GM23338 (cell line): Measurements from ENCODE around the gene MKX. TPM values are rescaled to one million over a fixed set of nuclear protein-coding genes. Genes with fewer than 3 reads are reported as not detected.

Source experiments
- ATAC-seq: fragments of 200-7000 bp; cut with Tn5 transposase; 3 replicates; pipeline ENCODE4 v1.9.1; 2020
- DNase-seq: peaks from one replicate; pipeline ENCODE4 v3.0.0-alpha.2; 2015; ENCODE audit warnings: low spot score
- H2AFZ ChIP-seq: fragments of 200-600 bp; sonication (generic); 2 replicates; pipeline ENCODE4 v1.8.0; 2016; ENCODE audit warnings: antibody characterized with exemption, mild to moderate bottlenecking, moderate library complexity
- H3F3A ChIP-seq: fragments of 200-600 bp; sonication (generic); replicated peaks from 2 replicates; pipeline ENCODE4 v1.8.0; 2017; ENCODE audit warnings: antibody characterized with exemption, mixed run types, low read depth
- H3K27ac ChIP-seq: fragments of 200-600 bp; sonication (generic); 2 replicates; pipeline ENCODE4 v1.6.1; 2016; ENCODE audit warnings: low read depth
- H3K27me3 ChIP-seq: fragments of 200-600 bp; sonication (generic); 2 replicates; pipeline ENCODE4 v1.8.0; 2016; ENCODE audit warnings: mild to moderate bottlenecking, mixed run types, moderate library complexity; ENCODE audit not compliant: insufficient read depth
- H3K36me3 ChIP-seq: fragments of 200-600 bp; sonication (generic); 2 replicates; pipeline ENCODE4 v1.8.0; 2016; ENCODE audit warnings: mild to moderate bottlenecking; ENCODE audit not compliant: insufficient read depth
- H3K4me1 ChIP-seq: fragments of 200-600 bp; sonication (generic); 2 replicates; pipeline ENCODE4 v1.8.0; 2016; ENCODE audit warnings: mild to moderate bottlenecking, moderate library complexity; ENCODE audit not compliant: insufficient read depth
- H3K4me2 ChIP-seq: fragments of 200-600 bp; sonication (generic); 2 replicates; pipeline ENCODE4 v1.7.1; 2017; ENCODE audit warnings: mixed run types
- H3K4me3 ChIP-seq: fragments of 200-600 bp; sonication (generic); 2 replicates; pipeline ENCODE4 v1.6.1; 2016; ENCODE audit warnings: mixed run types
- H3K79me2 ChIP-seq: fragments of 200-600 bp; sonication (generic); replicated peaks from 2 replicates; pipeline ENCODE4 v1.8.0; 2017; ENCODE audit warnings: mild to moderate bottlenecking; ENCODE audit not compliant: insufficient read depth
- H3K9me2 ChIP-seq: fragments of 200-600 bp; sonication (generic); 2 replicates; pipeline ENCODE4 v1.8.0; 2017; ENCODE audit not compliant: insufficient read depth
- H4K20me1 ChIP-seq: fragments of 200-600 bp; sonication (generic); replicated peaks from 2 replicates; pipeline ENCODE4 v1.8.0; 2017; ENCODE audit warnings: mild to moderate bottlenecking; ENCODE audit not compliant: insufficient read depth
- H3K27ac Mint-ChIP-seq: 2 replicates; pipeline ENCODE4 v1.8.0; 2020; ENCODE audit warnings: inconsistent platforms, mild to moderate bottlenecking, moderate library complexity, mixed read lengths
- H3K27me3 Mint-ChIP-seq: 3 replicates; pipeline ENCODE4 v1.8.0; 2022; ENCODE audit warnings: low read depth, mild to moderate bottlenecking, moderate library complexity, mixed read lengths, inconsistent platforms; ENCODE audit not compliant: insufficient read depth, poor library complexity
- H3K36me3 Mint-ChIP-seq: 3 replicates; pipeline ENCODE4 v1.8.0; 2021; ENCODE audit warnings: low read depth, mild to moderate bottlenecking, inconsistent platforms, moderate library complexity, mixed read lengths
- H3K4me1 Mint-ChIP-seq: 3 replicates; pipeline ENCODE4 v1.8.0; 2020; ENCODE audit warnings: mild to moderate bottlenecking, inconsistent platforms, mixed read lengths
- H3K4me3 Mint-ChIP-seq: 3 replicates; pipeline ENCODE4 v1.8.0; 2021; ENCODE audit warnings: moderate library complexity, mild to moderate bottlenecking, inconsistent platforms, mixed read lengths
- H3K9me3 Mint-ChIP-seq: 3 replicates; pipeline ENCODE4 v1.8.0; 2020; ENCODE audit warnings: moderate library complexity, mild to moderate bottlenecking, inconsistent platforms, mixed read lengths
- CREB1 ChIP-seq: fragments of 250-450 bp; sonication (Bioruptor Pico); IDR thresholded peaks from 2 replicates; pipeline ENCODE4 v1.5.0; 2020; ENCODE audit warnings: low read depth, mild to moderate bottlenecking, moderate library complexity
- POLR2AphosphoS5 ChIP-seq: IDR thresholded peaks from 2 replicates; pipeline ENCODE4 v1.6.1; 2016; ENCODE audit warnings: antibody characterized with exemption, low read depth
- polyA plus RNA-seq: library from polyadenylated mRNA; unstranded; fragments of >200 nt; fragmentation: Nextera tagmentation; extraction: Ambion mirVana; gene quantifications from 2 replicates; pipeline ENCODE4 v1.2.1, GENCODE V29; 2016
- total RNA-seq: library from RNA; depleted of rRNA; stranded (reverse); fragments of >200 nt; shearing (Covaris generic); gene quantifications from 2 replicates; pipeline ENCODE4 v1.2.3, GENCODE V29; 2014
- TF ChIP-seq, protein P1 (sequence below): fragments of 250-450 bp; sonication (Bioruptor Pico); IDR thresholded peaks from 2 replicates; pipeline ENCODE4 v1.5.0; 2020; ENCODE audit warnings: mild to moderate bottlenecking, moderate library complexity
- TF ChIP-seq, protein P2 (sequence below), 2 experiments: fragments of 200-600 bp in 1 of 2; sonication (generic) in 1 of 2; conservative IDR thresholded peaks; 2 replicates each; pipeline versions ENCODE4 v1.5.1 to v1.6.1; 2016 to 2017; ENCODE audit warnings: antibody characterized with exemption in 2 of 2, low read depth in 2 of 2, mild to moderate bottlenecking in 2 of 2, moderate library complexity in 1 of 2

Gene MKX
- total and polyA plus RNA-seq, 2 experiments from 2014 or later: 0.66 to 0.97 TPM

DNA sequence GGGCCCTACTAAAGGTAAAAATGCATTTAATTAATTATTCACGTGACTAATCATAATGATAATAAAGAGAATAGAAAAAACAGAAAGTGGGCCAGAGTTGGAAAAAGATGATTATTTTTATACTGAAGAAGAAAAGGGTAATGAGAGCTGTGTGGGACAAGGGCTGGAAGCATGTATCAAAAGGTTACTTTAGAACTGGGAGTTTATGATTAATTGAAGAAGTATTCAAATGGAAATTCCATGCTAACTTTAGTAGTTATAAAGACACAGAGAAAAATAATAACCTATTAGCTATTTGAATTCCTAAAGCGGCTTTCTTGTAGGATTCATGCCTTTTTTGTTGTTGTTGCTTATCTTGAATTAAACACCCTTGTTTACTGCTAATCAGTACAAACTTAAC, 49.9 kb downstream of the MKX start (continued):
- TF ChIP-seq, protein P1, sequence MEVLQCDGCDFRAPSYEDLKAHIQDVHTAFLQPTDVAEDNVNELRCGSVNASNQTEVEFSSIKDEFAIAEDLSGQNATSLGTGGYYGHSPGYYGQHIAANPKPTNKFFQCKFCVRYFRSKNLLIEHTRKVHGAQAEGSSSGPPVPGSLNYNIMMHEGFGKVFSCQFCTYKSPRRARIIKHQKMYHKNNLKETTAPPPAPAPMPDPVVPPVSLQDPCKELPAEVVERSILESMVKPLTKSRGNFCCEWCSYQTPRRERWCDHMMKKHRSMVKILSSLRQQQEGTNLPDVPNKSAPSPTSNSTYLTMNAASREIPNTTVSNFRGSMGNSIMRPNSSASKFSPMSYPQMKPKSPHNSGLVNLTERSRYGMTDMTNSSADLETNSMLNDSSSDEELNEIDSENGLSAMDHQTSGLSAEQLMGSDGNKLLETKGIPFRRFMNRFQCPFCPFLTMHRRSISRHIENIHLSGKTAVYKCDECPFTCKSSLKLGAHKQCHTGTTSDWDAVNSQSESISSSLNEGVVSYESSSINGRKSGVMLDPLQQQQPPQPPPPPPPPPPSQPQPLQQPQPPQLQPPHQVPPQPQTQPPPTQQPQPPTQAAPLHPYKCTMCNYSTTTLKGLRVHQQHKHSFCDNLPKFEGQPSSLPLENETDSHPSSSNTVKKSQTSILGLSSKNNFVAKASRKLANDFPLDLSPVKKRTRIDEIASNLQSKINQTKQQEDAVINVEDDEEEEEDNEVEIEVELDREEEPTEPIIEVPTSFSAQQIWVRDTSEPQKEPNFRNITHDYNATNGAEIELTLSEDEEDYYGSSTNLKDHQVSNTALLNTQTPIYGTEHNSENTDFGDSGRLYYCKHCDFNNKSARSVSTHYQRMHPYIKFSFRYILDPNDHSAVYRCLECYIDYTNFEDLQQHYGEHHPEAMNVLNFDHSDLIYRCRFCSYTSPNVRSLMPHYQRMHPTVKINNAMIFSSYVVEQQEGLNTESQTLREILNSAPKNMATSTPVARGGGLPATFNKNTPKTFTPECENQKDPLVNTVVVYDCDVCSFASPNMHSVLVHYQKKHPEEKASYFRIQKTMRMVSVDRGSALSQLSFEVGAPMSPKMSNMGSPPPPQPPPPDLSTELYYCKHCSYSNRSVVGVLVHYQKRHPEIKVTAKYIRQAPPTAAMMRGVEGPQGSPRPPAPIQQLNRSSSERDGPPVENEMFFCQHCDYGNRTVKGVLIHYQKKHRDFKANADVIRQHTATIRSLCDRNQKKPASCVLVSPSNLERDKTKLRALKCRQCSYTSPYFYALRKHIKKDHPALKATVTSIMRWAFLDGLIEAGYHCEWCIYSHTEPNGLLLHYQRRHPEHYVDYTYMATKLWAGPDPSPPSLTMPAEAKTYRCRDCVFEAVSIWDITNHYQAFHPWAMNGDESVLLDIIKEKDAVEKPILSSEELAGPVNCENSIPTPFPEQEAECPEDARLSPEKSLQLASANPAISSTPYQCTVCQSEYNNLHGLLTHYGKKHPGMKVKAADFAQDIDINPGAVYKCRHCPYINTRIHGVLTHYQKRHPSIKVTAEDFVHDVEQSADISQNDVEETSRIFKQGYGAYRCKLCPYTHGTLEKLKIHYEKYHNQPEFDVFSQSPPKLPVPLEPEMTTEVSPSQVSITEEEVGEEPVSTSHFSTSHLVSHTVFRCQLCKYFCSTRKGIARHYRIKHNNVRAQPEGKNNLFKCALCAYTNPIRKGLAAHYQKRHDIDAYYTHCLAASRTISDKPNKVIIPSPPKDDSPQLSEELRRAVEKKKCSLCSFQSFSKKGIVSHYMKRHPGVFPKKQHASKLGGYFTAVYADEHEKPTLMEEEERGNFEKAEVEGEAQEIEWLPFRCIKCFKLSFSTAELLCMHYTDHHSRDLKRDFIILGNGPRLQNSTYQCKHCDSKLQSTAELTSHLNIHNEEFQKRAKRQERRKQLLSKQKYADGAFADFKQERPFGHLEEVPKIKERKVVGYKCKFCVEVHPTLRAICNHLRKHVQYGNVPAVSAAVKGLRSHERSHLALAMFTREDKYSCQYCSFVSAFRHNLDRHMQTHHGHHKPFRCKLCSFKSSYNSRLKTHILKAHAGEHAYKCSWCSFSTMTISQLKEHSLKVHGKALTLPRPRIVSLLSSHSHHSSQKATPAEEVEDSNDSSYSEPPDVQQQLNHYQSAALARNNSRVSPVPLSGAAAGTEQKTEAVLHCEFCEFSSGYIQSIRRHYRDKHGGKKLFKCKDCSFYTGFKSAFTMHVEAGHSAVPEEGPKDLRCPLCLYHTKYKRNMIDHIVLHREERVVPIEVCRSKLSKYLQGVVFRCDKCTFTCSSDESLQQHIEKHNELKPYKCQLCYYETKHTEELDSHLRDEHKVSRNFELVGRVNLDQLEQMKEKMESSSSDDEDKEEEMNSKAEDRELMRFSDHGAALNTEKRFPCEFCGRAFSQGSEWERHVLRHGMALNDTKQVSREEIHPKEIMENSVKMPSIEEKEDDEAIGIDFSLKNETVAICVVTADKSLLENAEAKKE (CRISPR knock-in tag): no peak

DNA sequence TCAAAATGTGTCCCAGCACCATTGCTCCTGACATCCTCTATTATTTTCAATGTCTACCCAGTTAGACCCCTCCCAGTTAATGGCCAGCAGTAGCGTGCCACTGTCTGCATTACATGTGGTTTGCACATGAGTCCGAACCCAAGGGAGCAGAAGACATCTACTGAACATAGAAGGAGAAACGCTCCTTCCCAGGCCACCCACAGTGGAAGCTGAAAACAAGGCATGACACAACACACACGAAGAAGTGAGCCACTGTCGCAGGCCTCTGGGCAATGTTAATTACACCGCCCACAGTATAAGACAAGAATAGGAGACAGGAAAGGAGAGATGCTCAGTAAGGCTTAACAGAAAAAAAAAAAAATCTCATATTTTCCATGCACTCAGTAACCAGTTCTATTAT, 50.5 kb downstream of the MKX start:
- TF ChIP-seq POLR2AphosphoS5 (no peak), CREB1 (no peak)
- TF ChIP-seq, protein P2, sequence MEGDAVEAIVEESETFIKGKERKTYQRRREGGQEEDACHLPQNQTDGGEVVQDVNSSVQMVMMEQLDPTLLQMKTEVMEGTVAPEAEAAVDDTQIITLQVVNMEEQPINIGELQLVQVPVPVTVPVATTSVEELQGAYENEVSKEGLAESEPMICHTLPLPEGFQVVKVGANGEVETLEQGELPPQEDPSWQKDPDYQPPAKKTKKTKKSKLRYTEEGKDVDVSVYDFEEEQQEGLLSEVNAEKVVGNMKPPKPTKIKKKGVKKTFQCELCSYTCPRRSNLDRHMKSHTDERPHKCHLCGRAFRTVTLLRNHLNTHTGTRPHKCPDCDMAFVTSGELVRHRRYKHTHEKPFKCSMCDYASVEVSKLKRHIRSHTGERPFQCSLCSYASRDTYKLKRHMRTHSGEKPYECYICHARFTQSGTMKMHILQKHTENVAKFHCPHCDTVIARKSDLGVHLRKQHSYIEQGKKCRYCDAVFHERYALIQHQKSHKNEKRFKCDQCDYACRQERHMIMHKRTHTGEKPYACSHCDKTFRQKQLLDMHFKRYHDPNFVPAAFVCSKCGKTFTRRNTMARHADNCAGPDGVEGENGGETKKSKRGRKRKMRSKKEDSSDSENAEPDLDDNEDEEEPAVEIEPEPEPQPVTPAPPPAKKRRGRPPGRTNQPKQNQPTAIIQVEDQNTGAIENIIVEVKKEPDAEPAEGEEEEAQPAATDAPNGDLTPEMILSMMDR (conservative IDR thresholded peaks at IDR 0.05; ENCODE audit: low read depth in 2 of 2): no peak
- Histone ChIP-seq H3K27me3 (no peaks in the 10 kb centered on the region), H3K4me1 (no peaks in the 10 kb centered on the region), H3K79me2 (no peaks in the 10 kb centered on the region), H3K9me2 (no peaks in the 10 kb centered on the region; the same call in 1 of the 2 replicates), H3K4me2 (no peak overlapping the region), H3K27ac (no peak overlapping the region), H3F3A (no peaks in the 10 kb centered on the region), H4K20me1 (no peaks in the 10 kb centered on the region), H3K36me3 (no peaks in the 10 kb centered on the region), H2AFZ (no peak overlapping the region), H3K4me3 (no peak overlapping the region)
- no peaks in the 10 kb centered on the region for H3K27me3 Mint-ChIP-seq
- H3K36me3 Mint-ChIP-seq: no peaks in the 10 kb centered on the region
- no peak for ATAC-seq
- H3K4me3 Mint-ChIP-seq: no peak overlapping the region
- H3K4me1 Mint-ChIP-seq: peaks cover 8% of the 10 kb centered on the region; the same call in 2 of the 3 replicates
- no peak overlapping the region for H3K27ac Mint-ChIP-seq
- DNase-seq: no peak
- no peaks in the 10 kb centered on the region; the same call in 2 of the 3 replicates for H3K9me3 Mint-ChIP-seq
